Measurements from ENCODE around the gene LASP1.
"Not testable (repeated sequence)": the region's sequence is repeated elsewhere in the genome, so short reads cannot be mapped to it uniquely, and the experiment has no call there.

LASP1 gene

DNA sequence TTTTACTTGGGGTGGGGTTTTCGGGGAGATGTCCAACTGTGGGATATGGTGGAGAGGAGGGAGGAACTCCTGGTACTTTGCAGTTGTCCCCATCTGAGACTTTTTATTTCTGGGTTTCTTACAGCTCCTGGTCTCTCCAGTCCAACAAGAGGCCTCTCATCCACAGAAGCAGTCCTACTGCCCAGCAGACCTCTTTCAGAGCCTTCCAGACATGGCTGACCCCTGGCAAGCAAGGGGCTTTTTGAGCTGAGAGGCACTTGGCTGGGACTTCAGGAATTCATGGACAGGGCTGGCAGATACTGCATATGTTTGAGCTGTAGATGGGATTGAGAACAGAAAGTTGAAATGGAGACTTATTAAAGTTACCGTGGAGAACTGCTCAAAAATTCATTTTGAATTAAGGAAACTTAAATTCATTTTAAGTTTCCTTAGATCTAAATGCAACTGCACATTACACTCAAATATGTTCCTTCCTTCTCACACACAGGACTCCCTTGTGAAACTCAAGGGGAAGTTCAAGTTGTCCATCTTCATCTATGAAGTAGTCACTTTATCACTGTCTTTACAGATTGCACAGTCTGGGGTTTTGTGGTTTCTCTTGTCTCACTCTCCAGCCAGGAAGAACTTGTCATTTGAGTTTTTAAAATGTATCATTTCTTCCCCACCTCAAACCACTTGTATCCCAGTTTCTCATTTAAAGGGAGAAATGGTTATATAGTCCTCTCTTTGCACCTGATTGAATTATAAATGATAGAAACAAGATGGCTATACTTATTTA lies 56.6 kb downstream of the LASP1 start:
- no peak for DNase-seq (ENCODE audit: low read depth)

DNA sequence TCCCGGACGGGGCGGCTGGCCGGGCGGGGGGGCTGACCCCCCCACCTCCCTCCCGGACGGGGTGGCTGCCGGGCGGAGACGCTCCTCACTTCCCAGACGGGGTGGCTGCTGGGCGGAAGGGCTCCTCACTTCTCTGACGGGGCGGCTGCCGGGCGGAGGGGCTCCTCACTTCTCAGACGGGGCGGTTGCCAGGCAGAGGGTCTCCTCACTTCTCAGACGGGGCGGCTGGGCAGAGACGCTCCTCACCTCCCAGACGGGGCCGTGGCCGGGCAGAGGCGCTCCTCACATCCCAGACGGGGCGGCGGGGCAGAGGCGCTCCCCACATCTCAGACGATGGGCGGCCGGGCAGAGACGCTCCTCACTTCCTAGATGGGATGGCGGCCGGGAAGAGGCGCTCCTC lies 60.9 kb downstream of the LASP1 start:
- not testable (repeated sequence) for DNase-seq (ENCODE audit: low read depth)

GRCh38 chr17:38933962-38934361 lies 64.1 kb downstream of the LASP1 start:
- not testable (repeated sequence) for DNase-seq (ENCODE audit: low read depth)

DNA sequence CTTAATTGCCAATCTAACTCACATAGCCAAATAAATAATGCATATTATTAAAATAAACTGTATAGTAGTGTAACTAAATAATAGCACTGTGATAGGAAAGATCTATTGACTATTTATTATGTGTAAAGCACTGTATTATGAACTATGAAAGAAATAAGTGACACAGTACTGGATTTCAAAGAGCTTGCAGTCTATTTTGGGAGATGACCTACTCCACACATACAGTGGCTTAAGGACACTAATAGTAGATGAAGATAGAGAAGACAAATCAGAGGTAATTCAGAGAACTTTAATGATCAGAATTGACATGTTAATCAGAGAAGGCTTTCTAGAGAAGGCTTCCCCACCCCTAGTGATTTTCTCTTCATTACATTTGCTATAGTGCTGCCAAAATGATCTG lies 70.1 kb downstream of the LASP1 start:
- DNase-seq (ENCODE audit: low read depth), result no peak

DNA sequence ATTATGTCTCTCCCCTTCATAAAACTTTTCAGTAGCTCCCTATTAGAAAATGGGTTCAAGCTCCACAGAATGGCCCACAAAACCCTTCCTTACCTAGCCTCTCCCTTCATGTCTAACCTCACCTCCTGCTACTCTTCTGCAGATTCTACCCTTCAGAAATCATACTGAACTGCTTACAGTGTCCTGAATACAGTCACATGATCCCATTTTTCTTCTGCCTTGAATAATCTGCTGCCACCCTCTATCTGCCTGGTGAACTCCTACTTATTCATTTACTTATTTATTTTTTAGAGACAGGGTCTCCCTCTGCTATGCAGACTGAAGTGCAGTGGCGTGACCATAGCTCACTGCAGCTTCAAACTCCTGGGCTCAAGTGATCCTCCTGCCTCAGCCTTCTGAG lies 70.5 kb downstream of the LASP1 start:
- no peak for DNase-seq (ENCODE audit: low read depth)

DNA sequence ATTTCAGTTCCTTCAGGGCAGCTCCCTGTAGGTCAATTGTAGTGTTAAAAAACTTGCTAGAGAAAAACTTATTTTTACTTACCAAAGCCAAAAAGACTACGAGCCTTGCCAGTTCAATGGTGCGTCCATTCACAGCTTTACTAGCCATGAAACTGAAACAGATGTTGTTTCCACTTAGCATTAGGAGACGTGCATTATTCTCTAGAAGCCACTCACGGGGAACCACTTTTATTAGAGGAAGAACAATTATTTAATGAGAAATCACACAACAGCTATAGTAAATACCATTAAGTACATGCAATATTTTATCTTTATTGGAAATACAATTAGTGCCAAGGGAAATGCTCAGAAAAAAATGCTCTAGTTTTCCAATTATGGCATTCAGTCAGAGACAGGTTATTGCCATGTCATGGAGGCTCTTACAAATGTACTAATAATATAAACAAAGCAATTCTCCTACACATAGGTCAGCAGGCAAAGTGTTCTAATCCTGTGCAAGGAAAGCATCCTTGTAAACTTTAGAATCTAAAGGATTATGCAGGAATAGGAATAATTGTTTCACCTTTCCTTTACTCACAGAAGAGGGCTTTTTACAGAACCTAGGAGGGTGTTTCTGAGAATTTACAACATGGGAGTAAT lies 73.0 kb downstream of the LASP1 start:
- DNase-seq (ENCODE audit: low read depth), result no peak

GRCh38 chr17:38943607-38944006 lies 73.7 kb downstream of the LASP1 start:
- DNase-seq (ENCODE audit: low read depth), result no peak

GRCh38 chr17:38947189-38947588 lies 77.3 kb downstream of the LASP1 start:
- no peak for DNase-seq (ENCODE audit: low read depth)

- not testable (repeated sequence) for DNase-seq (ENCODE audit: low read depth)
Observed at GRCh38 chr17:38953800-38954199, 83.9 kb downstream of the LASP1 start.

- DNase-seq (ENCODE audit: low read depth), result no peak
Observed at GRCh38 chr17:38958326-38958725, 88.5 kb downstream of the LASP1 start.

DNA sequence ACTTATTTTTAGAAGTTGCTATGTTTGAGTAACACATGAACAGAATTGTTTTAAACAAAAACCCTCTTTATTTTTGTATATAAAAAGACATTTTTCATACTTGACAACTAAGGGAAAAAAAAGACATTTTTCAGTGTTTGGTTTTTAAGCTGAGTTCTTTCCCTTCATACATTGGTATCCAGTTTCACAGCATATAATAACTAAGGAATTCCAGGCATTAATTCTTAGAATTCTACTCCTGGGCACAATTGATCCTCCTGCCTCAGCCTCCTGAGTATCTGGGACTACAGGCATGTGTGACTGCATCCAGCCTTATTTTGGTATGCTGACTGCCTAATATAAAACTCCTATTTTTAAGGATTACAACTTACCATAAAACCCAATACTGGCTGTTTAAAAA lies 88.9 kb downstream of the LASP1 start:
- no peak for DNase-seq (ENCODE audit: low read depth)

DNA sequence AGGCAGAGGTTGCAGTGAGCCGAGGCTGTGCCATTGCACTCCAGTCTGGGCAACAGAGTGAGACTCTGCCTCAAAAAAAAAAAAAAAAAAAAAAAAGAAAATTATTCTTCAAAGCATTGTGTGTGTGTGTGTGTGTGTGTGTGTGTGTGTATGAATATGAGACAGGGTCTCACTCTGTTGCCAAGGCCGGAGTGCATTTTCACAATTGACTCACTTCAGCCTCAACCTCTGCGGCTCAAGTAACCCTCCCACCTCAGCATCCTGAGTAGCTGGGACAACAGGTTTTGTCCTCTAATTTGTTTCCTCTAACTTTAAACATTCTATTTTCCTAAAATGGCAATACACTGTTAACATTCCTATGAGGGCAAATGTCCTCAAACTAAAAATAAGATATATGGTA lies 89.7 kb downstream of the LASP1 start:
- DNase-seq (ENCODE audit: low read depth), result no peak

DNA sequence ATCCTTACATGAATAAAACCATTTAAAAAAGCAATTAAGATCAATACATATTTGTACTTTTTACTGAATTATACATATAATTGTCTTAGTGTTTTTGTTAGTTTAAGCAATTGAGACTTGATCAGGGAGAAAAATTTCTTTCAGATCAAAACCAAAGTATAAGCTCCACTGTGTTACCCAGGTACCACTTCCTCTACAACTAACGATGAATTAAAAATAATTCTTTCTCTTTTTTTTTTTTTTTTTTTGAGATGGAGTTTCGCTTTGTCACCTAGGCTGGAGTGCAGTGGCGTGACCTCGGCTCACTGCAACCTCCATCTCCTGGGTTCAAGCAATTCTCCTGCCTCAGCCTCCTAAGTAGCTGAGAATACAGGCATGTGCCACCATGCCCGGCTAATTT lies 90.5 kb downstream of the LASP1 start:
- DNase-seq (ENCODE audit: low read depth), result no peak

- DNase-seq (ENCODE audit: low read depth), result no peak
Observed at GRCh38 chr17:38961413-38961812, 91.6 kb downstream of the LASP1 start.

DNA sequence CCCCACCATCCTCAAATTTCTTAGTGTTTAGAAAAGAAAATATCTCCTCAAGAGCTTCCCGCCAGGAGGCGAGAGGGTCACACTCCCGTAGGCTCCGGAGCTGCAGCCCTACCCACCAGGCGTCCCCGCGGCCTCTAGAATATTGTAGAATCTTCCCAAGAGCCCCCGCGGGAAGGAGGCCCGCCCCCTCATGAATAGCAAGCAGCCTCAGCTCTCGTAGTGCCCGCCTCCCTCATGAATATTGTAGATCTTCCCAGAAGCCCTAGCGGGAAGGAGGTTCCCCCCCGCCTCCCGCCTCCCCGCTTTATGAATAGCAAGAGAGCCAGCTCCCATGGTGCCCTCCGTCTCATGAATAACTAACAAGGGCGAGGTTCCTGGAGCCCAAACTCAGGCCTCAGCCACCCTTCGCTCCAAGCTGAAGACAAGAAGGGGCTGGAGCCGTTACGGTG lies 97.5 kb downstream of the LASP1 start, which contains the start of gene FBXO47:
FBXO47 (minus strand) TSS at position 114 of the 449 bp plus-strand sequence. CDS start 4,378 bp downstream, outside the sequence.
- DNase-seq (ENCODE audit: low read depth), result peak; percentile 87

DNA sequence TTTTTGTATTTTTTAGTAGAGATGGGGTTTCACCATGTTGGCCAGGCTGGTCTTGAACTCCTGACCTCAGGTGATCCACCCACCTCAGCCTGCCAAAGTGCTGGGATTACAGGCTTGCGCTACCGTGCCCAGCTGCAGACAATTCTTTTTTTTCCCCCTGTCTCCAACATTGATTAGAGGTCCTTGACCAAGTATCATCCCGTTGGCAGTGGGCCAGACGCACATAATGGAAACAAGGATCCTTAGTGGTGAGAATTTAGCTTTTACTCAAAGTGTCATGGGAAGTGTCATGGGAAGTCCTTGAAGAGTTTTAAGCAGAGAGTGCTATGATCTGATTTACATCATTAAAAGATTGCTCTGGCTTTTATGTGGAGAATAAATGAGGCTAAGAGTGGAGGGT lies 99.4 kb downstream of the LASP1 start:
- no peak for DNase-seq (ENCODE audit: low read depth)

GRCh38 chr17:38970128-38970527 lies 100.3 kb downstream of the LASP1 start:
- DNase-seq (ENCODE audit: low read depth), result no peak

GRCh38 chr17:38970804-38971203 lies 100.9 kb downstream of the LASP1 start:
- DNase-seq (ENCODE audit: low read depth), result no peak
